GM18499 (cell line): ENCODE measurements around the gene GJB4.
"Not testable (repeated sequence)": the region's sequence is repeated elsewhere in the genome, so short reads cannot be mapped to it uniquely, and the experiment has no call there.

Source experiments
- ATAC-seq: cut with Tn5 transposase; IDR thresholded peaks from one replicate; pipeline ENCODE4 v1.9.1; 2021; ENCODE audit warnings: moderate number of reproducible peaks; ENCODE audit not compliant: insufficient read depth, unreplicated experiment

GJB4 gene

DNA sequence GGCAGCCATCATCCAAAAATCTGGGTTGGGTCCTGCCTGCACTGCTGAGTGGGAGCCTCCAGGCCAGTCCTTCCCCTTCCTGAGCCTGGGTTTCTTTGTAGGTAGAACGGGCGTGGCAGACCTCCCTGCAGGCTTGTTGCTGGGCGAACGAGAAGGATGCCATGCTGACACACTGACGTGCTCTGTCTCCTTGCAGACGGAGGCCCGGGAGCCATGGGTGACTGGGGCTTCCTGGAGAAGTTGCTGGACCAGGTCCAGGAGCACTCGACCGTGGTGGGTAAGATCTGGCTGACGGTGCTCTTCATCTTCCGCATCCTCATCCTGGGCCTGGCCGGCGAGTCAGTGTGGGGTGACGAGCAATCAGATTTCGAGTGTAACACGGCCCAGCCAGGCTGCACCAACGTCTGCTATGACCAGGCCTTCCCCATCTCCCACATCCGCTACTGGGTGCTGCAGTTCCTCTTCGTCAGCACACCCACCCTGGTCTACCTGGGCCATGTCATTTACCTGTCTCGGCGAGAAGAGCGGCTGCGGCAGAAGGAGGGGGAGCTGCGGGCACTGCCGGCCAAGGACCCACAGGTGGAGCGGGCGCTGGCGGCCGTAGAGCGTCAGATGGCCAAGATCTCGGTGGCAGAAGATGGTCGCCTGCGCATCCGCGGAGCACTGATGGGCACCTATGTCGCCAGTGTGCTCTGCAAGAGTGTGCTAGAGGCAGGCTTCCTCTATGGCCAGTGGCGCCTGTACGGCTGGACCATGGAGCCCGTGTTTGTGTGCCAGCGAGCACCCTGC, 34.7 kb downstream of the GJB4 start:
- ATAC-seq: no peak

DNA sequence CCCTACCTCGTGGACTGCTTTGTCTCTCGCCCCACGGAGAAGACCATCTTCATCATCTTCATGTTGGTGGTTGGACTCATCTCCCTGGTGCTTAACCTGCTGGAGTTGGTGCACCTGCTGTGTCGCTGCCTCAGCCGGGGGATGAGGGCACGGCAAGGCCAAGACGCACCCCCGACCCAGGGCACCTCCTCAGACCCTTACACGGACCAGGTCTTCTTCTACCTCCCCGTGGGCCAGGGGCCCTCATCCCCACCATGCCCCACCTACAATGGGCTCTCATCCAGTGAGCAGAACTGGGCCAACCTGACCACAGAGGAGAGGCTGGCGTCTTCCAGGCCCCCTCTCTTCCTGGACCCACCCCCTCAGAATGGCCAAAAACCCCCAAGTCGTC, 35.2 kb downstream of the GJB4 start:
- no peak for ATAC-seq

DNA sequence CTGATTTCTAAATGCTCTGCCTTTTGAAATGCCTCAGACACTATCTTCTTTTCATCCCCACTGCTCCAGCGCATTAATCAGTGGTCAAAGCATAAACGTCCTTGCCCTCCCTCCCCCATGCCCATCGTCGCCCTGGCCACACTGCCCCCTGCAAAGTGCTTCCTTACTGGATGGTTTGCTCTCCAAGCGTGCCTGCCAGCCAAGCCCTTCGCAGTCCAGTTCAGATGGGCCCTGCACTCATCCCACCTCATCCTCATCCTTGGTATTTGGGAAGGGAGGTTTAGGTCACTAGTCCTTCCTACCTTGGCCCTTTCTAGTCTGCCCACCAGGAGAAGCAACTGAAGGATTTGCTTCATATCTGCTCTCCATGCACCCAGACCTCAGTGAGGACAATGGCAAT, 36.4 kb downstream of the GJB4 start:
- ATAC-seq: no peak

- ATAC-seq: no peak
Measured at GRCh38 chr1:34796990-34797389, 37.5 kb downstream of the GJB4 start.

GRCh38 chr1:34800214-34800613, 40.7 kb downstream of the GJB4 start:
- no peak for ATAC-seq

DNA sequence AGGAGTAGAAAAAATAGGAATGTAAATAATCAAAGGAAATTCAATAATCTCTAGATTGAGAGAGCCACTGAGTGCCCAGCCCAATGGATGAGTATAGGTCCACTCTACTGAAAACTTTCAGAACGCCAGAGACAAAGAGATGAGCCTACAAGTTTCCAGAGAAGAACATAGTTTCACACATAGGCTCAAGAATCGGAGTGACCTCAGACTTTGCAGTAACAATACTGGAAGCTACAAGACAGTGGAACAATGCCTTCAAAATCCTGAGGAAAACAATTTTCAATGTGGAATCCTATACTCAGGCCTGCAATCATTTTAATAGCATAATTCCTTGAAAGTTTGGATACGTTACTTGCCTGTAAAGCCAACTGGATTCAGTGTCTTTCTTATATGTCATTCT, 44.2 kb downstream of the GJB4 start:
- no peak for ATAC-seq

GRCh38 chr1:34806396-34806795, 46.9 kb downstream of the GJB4 start:
- no peak for ATAC-seq

DNA sequence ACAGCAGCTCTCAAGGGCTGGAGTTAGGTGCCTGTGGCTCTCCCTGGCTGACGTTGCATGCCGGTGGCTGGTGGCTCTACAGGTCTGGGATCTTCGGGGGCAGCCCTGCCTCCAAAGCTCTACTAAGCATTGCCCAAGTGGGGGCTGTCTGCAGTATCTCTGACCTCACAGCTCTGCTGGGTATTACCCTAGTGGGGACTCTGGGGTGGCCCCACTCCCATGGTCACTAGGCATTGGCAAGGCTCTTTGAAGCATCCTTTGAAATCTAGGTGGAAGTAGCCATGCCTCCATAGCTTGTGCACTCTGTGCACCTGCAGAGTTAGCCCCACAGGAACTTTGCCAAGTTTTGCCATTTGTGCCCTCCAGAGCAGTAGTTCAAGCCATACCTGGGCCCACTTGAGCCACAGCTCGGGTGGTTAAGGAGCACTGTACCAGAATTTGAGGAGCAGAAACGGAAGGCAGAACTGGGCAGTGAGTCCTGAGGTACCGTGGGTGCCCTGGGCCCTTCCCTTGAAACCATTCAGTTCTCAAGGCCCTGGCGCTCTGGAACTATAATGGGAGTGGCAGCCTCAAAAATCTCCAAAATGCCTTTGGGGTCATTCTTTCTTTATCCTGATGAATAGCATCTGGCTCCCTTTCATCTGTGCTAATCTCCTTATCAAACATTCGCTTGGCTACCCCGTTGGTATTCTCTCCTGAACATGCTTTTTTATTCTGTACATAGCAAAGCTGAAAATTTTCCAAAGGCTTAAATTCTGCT, 48.7 kb downstream of the GJB4 start:
- ATAC-seq: no peak

DNA sequence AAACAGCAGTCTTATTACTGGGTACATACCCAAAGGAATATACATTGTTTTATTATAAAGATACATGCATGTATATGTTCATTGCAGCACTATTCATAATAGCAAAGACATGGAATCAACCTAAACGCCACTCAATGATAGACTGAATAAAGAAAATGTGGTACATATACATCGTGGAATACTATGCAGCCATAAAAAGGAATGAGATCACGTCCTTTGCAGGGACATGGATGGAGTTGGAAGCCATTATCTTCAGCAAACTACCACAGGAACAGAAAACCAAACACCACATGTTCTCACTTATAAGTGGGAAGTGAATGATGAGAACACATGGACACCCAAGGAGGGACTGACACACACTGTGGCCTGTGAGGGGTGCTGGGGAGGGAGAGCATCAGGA, 51.2 kb downstream of the GJB4 start:
- not testable (repeated sequence) for ATAC-seq
